GM21367 (cell line): ENCODE data around the gene FRMD3.

Experiments used
- ATAC-seq: cut with Tn5 transposase; IDR thresholded peaks from one replicate; pipeline ENCODE4 v1.9.1; 2021; ENCODE audit not compliant: unreplicated experiment

The FRMD3 gene

DNA sequence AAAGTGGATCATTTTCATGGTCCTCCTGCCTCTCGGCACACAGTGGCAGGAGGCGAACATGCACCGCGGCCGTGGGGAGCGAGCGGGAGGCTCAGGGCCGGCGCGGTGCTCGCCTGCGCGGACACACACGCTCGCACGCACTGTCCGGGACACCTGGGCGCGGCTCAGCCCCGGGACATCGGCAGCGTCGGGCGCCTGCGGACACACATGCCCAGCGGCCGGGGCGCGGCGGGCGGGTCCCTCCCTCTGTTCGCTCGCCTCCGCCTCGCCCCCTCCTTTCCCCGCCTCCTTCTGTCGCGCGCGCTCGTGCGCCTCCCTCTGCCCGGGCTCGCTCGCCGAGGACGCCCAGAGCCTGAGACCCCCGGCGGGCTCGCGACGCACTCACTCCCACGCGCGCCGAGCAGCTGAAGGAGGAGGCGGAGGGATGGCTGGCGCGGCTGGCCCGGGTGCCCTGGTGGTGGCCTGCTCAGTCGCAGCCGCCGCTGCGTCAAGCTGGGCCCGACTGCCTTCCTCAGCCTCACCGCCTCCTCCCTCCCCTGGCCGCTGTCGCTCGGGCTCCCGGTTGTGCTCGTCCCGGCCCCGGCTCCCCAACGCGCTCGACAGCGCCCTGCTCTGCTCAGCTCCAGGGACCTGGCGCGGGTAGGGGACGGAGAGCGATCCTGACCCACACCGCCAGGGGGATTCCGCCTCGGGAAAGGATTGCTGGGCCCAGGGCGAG lies at the start of gene FRMD3:
Gene FRMD3, minus strand, starts transcription at position 230 of the 718 bp plus-strand sequence. Its CDS starts 170 bp downstream, at position 60.
- ATAC-seq, result peak; percentile 52

DNA sequence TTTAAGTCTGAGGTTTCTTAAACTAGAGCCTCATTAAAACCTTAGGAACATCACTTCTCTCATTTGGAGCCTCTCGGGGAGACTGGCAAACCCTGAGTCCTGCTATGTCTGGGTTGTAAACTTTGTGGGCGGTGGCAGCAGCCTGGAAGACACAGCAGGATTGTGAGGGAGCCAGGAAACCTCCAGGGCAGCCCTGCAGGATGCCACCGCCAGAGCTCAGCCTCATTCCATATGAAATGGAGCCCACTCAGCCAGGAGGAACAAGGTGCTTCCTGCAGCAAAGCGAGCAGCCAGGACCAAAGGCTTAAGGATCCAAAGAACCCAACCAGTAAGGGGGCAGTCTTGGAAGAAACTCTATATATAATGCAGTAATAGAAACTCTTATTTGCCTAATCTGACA lies 46.8 kb upstream of the FRMD3 start:
- ATAC-seq, result no peak

DNA sequence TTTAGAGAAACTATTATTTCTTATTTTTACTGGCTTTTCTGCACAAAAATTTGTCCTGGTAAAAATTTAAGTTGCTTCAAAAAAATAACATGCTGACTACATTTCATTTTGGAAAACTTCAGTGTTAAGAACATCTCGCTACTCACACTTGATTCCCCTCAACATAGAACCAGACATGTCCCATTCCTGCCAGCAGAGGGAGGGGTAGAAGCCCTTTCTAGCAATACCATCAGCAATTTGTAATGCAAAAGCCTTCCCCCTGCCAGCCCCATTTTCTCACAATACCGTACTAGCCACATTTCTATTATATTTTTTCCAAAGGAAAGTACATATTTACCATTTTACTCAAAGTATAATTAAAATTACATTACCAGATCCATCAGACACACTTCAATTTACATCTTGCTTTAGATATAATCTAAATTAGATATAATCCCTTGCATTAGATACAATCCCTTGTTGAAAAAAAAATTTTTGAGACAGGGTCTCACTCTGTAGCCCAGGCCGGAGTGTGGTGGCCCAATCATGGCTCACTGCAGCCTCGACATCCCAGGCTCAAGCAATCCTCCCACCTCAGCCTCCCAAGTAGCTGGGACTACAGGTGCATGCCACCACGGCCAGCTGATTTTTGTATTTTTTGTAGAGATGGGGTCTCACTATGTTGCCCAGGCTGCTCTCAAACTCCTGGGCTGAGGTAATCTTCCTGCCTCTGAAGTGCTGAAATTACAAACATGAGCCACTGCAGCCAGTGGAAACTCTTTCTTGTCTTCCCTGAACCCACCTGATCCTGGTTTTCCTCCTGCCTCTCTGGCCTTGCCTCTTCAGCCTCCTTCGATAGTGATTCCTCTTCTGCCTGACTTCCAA lies 45.2 kb upstream of the FRMD3 start:
- ATAC-seq, result peak; percentile 67

DNA sequence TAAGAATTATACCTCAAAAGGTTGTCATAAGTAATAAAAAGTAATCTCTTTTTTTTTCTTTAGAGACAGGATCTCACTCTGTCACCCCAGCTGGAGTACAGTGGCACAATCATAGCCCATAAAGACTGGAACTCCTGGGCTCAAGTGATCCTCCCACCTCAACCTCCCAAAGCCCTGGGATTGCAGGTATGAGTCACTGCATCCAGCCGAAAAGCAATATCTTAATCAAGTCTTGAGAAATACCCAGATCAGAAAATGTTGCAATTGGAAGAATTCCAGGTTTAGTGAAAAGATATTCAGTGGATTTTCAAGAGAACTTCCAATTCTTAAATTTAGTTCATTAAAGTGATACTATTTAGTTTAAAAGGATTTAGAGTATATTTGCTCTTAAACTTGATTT lies 43.8 kb upstream of the FRMD3 start:
- ATAC-seq, result no peak

DNA sequence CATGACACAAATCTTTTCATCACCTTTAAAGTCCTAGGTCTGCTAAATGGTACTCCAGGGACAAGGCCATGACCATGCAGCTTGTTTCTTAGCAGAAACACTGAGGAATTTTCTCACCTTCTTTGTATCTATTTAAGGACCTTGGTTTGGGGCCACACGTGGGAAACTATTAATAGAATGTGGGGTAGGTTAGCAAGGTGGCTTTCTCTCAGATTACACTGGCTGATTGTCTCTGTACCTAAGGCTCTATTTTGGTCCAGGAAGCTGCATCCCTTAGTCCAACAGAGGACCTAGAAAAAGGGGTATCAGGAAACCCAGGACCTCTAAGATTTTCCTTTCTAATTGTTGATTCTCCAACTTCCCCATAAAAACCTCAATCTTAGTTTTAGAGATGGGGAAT lies 36.3 kb upstream of the FRMD3 start:
- no peak for ATAC-seq

DNA sequence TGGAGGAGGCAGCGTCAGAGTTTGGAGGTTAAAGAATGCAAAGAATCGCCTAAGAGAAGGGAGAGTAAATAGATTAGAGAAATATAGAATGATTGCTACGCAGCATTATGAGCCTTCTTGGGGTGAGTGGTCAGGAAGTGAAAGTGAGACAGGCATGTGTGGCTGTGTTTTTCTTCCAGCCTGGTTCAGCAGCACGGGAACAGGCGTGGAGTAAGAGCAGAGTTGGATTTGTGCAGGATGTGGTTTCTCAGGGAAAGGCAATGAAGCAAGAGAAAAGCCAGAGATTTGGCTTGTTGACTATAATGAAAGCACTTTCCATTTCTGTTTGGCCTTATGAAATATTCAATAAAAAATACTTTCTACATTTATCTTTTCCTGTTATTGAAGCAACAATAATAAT lies 34.3 kb upstream of the FRMD3 start:
- ATAC-seq, result no peak

DNA sequence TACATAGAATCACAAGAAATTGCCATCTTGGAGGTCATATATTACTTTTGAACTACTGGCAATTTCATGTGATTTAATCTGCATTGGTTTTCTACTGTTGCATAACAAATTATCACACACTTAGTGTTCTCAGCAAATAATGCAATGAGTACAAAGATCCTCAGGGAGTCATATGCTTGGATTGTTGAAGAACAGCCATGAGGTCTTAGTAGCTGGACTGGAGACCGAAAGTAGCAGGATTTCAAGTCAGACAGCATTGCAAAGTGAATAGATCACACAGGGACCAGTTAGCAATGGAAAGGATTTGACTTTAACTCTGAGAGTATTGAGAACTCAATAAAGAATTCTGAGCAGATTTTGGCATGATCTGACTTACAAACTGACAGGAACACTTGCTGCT lies 32.2 kb upstream of the FRMD3 start:
- ATAC-seq, result no peak

DNA sequence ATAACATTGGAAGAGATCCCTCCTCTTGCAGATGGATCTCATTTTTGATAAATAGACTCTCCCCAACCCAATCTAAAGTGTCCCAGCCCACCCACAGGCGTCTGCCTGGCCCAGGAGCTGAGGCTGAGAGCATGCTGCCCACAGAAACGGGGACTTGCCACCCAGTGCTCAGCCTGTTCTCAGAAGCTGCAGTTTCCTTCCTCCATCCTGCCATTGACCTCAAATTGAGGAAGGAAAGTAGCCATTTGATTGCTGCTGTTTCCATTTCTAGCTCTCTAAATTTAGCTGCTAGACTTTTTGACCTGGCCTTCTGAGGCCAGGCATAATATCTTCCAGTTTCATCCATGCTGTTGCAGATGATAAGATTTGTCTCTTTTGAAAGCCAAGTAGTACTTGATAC lies 31.1 kb upstream of the FRMD3 start:
- no peak for ATAC-seq

DNA sequence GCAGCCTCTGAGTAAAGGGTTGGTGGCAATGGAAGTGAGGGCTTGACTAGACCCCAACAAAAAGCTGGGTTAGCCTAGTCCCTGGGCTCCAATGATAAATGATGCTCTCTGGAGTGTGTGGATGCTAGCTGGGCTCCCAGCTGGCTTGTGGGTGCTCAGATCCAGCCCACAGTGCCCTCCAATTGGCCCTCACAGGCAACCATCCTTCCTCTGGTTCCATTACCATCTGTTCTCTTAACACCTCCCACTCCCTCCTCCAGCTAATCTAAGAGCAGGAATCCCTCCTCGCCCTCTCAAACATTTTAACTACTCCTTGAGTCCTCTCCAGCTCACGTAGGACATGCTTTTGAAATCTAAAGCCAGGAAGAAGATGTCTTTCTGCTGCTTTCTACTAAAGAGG lies 25.2 kb upstream of the FRMD3 start:
- no peak for ATAC-seq

DNA sequence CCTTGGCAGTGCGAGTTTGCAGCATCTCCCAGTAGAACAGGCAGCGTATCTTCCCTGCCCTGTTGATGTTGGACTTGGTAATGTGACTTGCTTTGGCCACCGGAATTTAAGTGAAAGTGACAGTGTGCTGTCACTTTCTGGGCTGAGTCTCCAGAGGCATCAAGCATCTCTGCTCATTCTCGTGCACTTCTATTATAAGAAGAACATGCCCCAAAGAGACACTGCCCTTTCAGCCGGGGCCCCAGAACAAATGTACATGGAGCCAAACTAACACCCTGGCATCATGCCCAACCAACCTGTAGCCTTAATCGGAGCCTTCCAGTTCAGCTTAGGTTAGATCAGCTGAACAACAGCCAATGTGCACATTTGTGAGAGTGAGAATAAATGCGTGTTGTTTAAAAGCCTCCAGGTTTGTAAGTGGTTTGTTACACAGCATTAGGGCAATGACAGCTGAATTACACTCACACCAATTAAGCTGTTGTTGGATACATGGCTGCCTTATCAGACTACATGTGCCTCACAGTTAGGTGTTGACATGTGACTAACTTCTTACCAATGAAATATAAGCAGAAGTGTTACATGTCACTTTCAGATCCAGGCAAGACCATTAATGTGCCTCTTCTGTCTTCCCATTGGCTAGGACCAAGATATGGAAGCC lies 22.1 kb upstream of the FRMD3 start:
- no peak for ATAC-seq

DNA sequence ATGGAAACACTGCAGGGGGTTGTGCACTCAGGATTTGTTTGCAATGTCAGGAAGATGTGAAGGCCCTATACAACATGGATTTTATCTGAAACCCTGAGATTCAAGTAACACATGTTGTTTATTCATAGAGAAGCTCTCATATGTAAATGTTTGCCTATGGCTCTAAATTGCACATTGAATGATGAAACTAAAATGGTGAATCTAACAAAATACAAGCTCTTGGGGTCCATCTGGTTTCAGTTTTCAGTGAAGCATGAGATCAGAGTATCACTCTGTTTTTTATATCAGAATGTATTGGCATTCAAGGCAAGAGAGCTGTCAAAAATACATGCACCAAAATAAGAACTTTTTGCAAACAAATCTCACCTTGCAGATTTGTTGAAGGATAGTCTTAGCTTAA lies 19.6 kb upstream of the FRMD3 start:
- ATAC-seq, result no peak

DNA sequence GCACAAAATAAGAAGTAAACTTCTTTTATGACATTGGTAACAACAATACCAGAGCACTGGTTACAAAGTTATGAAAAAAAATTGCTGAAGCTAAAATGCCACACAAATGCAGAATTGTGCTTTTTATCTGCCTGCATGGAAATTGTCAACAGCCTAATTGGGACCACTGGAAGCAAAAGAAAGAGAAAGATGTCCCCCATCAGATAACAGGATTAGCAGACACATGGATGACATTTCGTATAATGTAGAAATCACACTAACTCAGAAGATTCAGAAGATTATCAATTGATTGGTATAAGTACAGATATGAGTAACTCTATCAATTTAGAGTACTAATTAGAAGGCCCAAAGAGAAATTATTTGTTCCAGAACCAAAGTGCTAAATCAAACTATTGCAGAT lies 19.1 kb upstream of the FRMD3 start:
- ATAC-seq, result no peak

DNA sequence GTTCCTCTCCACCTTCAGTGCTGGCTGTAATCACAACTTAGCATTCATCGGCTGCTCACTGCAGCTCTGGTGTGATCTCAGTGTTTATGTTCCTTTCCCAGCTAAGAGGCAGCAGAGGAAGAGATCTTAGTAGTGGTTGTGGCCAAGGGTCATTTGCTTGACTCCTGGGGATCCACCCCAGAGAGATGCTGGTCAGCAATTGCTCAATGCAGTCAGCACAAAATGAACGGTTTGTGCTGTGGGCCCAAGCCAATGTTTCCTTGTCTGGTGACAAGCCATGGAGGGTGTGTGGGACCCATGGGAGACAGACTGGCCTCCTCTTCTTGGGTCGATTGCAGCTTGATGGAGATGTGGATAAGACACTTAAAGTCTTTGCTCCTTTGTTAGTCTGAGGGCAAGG lies 16.1 kb upstream of the FRMD3 start:
- no peak for ATAC-seq

DNA sequence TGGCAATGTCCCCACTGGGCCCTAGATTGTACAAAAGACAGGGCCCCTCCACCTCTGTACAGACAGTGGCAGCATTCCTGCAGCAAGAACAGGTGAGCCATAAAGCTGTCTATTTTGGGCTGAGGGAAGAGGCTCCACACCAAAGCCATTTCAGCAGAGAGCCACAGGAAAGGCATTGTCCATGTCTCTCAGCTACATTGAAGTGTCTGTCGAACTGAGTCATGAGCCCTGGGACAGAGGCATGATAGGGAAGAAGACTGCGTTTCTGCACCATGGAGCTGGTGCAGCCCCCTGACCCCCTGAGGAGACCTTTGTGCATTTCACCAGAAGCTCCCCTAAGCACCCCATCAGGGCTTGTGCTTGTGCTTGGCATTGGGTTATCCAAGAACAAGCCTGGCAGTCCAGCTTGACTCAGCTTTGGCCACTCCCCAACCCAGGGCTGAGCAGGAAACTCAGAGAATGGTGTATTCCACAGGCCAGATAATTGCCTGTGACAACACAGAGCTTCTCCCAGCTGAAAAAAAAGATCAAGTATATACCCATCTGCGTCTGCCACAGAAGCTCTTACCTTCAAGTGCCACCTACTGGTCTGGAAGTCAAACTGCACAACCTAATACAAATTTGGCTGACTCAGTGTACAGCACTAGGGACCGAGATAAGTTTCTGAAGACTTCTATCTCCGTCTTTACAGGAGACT lies 5.9 kb upstream of the FRMD3 start:
- no peak for ATAC-seq

DNA sequence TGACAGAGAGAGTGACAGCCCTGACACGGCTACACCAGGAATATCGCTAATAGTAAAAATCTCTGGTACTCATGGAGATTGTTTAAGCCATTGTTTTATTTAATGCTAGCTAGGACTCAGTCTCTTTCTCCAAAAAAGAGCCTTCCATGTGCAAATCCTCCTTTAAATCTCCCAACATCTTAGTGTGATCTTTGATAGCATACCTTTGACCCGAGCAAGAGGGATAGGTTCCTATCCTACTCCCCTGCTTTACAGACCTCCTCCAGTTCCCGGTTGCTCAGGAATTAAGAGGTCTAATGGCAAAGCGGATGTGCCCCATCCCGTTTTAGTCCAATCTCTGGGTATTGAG lies 663 bp upstream of the FRMD3 start:
- no peak for ATAC-seq

DNA sequence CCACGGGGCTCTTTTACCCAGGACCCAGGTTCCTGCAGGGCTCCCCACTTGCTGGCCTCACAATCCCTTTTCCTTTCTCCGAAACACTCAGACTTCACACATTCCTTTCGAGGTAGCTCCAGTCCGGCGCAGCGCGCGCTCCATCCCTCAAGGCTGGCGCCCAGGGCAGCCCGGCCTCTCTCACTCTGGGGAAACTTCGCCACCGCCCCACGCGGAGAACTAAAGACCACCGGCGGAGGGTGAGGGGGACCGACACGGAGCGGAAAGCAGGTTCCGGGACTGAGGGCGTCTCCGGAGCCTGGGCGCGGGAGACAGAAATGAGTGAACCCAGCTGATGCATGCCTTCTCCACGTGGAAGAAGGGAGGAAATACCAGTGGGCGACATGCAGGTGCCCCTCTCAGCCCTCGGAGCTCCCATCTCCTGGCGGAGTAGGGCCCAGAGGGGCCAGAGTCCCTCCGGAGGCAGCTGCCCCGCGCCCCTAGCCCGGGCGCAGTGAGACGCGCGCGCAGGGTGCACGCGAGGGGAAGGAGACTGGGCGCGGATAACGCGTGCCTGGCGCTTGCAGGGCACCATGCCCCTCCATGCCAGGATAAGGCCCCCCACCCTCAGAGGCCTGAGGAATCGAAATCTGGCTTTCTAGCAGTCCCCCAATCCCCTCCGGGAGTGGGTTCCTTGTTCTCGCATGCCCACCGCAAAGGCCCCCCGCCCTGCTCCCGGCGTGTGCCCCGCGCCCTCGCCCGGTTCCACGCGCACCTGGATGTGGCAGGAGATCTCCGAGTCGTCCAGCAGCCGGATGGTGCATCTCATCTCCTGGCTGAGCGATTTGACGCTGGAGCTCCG lies 650 bp downstream of the FRMD3 start:
- ATAC-seq, result no peak

DNA sequence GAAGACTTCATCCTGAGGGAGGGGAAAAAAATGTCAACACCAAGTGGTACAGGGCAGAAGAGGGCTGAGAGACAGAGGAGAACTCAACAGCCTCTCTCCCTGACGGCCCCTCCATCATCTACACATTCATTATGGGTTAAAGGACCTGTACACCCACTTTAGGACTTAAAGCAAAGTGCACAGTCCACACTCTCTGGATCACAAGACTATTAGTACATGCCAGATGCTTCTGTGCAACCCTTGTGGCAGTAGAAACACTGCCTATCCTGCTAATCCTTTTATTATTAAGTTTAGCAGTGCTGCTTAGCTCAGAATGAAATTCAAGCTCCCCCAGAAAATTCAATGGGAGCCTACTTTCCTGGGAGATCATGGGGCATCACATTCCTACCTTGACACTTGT lies 1.9 kb downstream of the FRMD3 start:
- no peak for ATAC-seq

DNA sequence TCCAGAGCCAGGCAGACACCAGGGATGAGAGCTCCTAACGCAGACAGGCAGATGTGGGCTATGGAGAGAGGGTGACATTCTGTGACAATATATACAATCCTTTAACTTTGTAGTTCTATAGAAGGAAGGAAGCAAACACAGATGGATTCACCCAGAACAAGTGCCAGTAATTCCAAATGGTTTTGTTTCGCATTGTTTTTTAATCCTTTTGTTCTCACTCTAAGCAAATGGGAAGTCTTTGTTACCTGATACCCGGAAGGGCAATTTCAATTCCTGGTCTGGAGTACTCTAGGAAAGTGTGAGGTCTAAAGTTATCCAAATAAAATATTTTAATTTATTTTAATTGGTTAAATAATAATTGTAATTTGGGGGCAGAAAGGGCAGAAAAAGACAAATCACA lies 2.5 kb downstream of the FRMD3 start:
- no peak for ATAC-seq

DNA sequence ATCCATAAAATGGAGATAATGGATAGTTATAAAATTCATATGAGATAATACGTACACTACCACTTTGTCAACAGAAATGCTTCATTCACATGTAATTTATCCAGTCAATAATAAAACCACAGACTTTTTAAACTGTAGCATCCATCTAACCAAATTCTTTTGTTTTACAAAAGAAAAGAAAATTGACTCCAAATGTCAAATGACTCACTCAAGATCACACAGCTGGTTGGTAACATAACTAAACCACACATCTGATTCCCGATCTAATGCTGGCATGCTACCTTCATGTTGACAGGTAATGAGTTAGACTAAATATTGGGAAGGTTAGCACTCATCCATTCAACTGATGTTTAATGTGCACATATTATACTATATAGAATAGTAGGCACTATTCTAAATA lies 4.9 kb downstream of the FRMD3 start:
- ATAC-seq, result no peak

DNA sequence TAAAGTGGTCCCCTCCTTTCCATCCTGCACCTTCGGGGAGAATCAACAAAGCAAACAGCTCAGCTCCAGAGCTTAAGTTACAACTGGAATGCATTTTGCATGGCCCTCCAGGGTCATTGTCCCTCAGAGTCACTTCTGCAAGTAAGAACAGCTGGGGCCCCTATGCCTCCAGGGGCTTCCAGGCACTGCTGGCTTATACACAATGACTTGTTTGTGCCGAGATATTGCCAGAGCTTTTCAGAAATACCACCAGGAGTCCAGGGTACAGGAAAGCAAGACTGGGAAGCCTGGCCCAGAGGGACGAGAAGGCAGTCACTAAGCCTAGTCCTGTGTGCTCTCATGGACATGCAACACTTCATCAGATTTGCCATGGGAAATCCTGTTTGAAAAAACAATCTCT lies 11.3 kb downstream of the FRMD3 start:
- no peak for ATAC-seq

DNA sequence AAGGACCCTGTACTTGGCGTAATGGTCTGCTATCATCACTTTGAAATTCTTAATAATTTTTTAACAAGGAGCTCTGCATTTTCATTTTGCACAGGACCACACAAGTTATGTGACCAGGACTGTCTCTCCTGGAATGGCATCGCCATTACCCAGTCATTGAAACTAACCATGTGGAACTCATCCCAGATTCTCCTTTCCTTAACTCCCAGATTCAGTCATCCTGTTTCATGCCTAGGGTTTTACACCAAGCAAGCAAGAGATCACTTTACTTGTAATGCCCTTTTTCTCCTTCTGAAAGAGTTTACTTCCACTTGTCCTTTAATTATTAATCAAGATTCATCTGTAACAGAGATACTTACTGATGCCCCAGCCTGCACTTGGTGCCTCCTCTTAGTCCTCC lies 12.0 kb downstream of the FRMD3 start:
- no peak for ATAC-seq
